ENCODE data around the gene PLBD1. TPM values are rescaled to one million over a fixed set of nuclear protein-coding genes. Genes with fewer than 3 reads are reported as not detected.

PLBD1 gene
- polyA plus RNA-seq, 1 donor (not counting 4 experiments of a cell fraction or from before 2014, with no cell fraction given): 7.2 TPM

- Histone ChIP-seq H3K36me3 (ENCODE audit: control insufficient read depth in 2 of 2, extremely low read depth in 1 of 2, insufficient read depth in 2 of 2, low read length in 2 of 2) (no peaks in the 10 kb centered on the region), H3K9ac (ENCODE audit: control insufficient read depth, extremely low read depth, insufficient read depth, low read length) (no peak overlapping the region), H3K4me3 (ENCODE audit: control insufficient read depth in 2 of 3, extremely low read depth in 1 of 3, insufficient read depth in 2 of 3, low read depth in 1 of 3, low read length in 3 of 3) (no peak overlapping the region), H3K9me1 (ENCODE audit: control insufficient read depth, extremely low read depth, insufficient read depth, low read length) (no peaks in the 10 kb centered on the region), H3K27me3 (ENCODE audit: control insufficient read depth, extremely low read depth, insufficient read depth, low read length) (no peaks in the 10 kb centered on the region), H3K4me2 (ENCODE audit: control insufficient read depth, extremely low read depth, insufficient read depth, low read depth, low read length) (no peak overlapping the region), H3K9me3 (ENCODE audit: control insufficient read depth, low read depth, low read length) (no peaks in the 10 kb centered on the region), H3K4me1 (ENCODE audit: control insufficient read depth, extremely low read depth, insufficient read depth, low read length) (peaks cover 10% of the 10 kb centered on the region), H3K27ac (ENCODE audit: control insufficient read depth, insufficient read depth, low read length) (no peak overlapping the region), H4K20me1 (ENCODE audit: control insufficient read depth, extremely low read depth, insufficient read depth, low read length) (no peaks in the 10 kb centered on the region), H3K79me2 (ENCODE audit: control insufficient read depth, insufficient read depth, low read length) (no peaks in the 10 kb centered on the region), H2AFZ (ENCODE audit: control insufficient read depth, low read length) (no peak overlapping the region)
- TF ChIP-seq CTCF (optimal IDR thresholded peaks at IDR 0.05 in 1 of 3, IDR thresholded peaks at IDR 0.05 in 1 of 3, conservative IDR thresholded peaks at IDR 0.05 in 1 of 3; ENCODE audit: extremely low read depth in 1 of 3, insufficient read depth in 2 of 3, low read length in 3 of 3) (no peak), EZH2 (IDR thresholded peaks at IDR 0.05; ENCODE audit: low read length) (no peak)
- DNase-seq (ENCODE audit: low read depth, low spot score) (no peak), FAIRE-seq (no peak)
- dilution Hi-C loops (cut with MboI; ENCODE audit: extremely low pct_ligation_motif_present, low sequenced_read_pairs): no loop called here
Observed at GRCh38 chr12:14564336-14564959, 3.2 kb downstream of the PLBD1 start.

- Histone ChIP-seq H3K9me3 (ENCODE audit: control insufficient read depth, low read depth, low read length) (no peaks in the 10 kb centered on the region), H2AFZ (ENCODE audit: control insufficient read depth, low read length) (no peak overlapping the region), H3K9me1 (ENCODE audit: control insufficient read depth, extremely low read depth, insufficient read depth, low read length) (no peaks in the 10 kb centered on the region), H3K27ac (ENCODE audit: control insufficient read depth, insufficient read depth, low read length) (no peak overlapping the region), H4K20me1 (ENCODE audit: control insufficient read depth, extremely low read depth, insufficient read depth, low read length) (no peaks in the 10 kb centered on the region), H3K4me2 (ENCODE audit: control insufficient read depth, extremely low read depth, insufficient read depth, low read depth, low read length) (no peak overlapping the region), H3K27me3 (ENCODE audit: control insufficient read depth, extremely low read depth, insufficient read depth, low read length) (no peaks in the 10 kb centered on the region), H3K9ac (ENCODE audit: control insufficient read depth, extremely low read depth, insufficient read depth, low read length) (no peak overlapping the region), H3K36me3 (ENCODE audit: control insufficient read depth in 2 of 2, extremely low read depth in 1 of 2, insufficient read depth in 2 of 2, low read length in 2 of 2) (no peaks in the 10 kb centered on the region), H3K4me3 (ENCODE audit: control insufficient read depth in 2 of 3, extremely low read depth in 1 of 3, insufficient read depth in 2 of 3, low read depth in 1 of 3, low read length in 3 of 3) (no peak overlapping the region), H3K79me2 (ENCODE audit: control insufficient read depth, insufficient read depth, low read length) (no peaks in the 10 kb centered on the region), H3K4me1 (ENCODE audit: control insufficient read depth, extremely low read depth, insufficient read depth, low read length) (peaks cover 8% of the 10 kb centered on the region)
- dilution Hi-C loops (cut with MboI; ENCODE audit: extremely low pct_ligation_motif_present, low sequenced_read_pairs): no loop called here
- FAIRE-seq (no peak), DNase-seq (ENCODE audit: low read depth, low spot score) (no peak)
- TF ChIP-seq EZH2 (IDR thresholded peaks at IDR 0.05; ENCODE audit: low read length) (no peak), CTCF (optimal IDR thresholded peaks at IDR 0.05 in 1 of 3, IDR thresholded peaks at IDR 0.05 in 1 of 3, conservative IDR thresholded peaks at IDR 0.05 in 1 of 3; ENCODE audit: extremely low read depth in 1 of 3, insufficient read depth in 2 of 3, low read length in 3 of 3) (no peak)
Observed at GRCh38 chr12:14563046-14563445, 4.6 kb downstream of the PLBD1 start.

All from keratinocyte (primary cell).